Measurements from ENCODE around the gene CDK13.

The CDK13 gene

DNA sequence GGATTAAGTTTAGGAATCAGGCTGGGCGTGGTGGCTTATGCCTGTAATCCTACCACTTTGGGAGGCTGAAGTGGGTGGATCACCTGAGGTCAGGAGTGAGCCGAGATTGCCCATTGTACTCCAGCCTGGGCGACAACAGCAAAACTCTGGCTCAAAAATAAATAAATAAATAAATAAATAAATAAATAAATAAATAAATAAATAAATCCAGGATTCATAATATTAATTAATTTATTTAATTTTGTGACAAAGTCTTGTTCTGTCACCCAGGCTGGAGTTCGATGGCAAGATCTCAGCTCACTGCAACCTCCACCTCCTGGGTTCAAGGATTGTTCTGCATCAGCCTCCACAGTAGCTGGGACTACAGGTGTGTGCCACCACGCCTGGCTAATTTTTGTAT is 188.9 kb downstream of the CDK13 start (continued):
- TF ChIP-seq ZFP37 (tag by site-specific recombination; IDR thresholded peaks at IDR 0.05): no peak
- TF ChIP-seq, protein P1, sequence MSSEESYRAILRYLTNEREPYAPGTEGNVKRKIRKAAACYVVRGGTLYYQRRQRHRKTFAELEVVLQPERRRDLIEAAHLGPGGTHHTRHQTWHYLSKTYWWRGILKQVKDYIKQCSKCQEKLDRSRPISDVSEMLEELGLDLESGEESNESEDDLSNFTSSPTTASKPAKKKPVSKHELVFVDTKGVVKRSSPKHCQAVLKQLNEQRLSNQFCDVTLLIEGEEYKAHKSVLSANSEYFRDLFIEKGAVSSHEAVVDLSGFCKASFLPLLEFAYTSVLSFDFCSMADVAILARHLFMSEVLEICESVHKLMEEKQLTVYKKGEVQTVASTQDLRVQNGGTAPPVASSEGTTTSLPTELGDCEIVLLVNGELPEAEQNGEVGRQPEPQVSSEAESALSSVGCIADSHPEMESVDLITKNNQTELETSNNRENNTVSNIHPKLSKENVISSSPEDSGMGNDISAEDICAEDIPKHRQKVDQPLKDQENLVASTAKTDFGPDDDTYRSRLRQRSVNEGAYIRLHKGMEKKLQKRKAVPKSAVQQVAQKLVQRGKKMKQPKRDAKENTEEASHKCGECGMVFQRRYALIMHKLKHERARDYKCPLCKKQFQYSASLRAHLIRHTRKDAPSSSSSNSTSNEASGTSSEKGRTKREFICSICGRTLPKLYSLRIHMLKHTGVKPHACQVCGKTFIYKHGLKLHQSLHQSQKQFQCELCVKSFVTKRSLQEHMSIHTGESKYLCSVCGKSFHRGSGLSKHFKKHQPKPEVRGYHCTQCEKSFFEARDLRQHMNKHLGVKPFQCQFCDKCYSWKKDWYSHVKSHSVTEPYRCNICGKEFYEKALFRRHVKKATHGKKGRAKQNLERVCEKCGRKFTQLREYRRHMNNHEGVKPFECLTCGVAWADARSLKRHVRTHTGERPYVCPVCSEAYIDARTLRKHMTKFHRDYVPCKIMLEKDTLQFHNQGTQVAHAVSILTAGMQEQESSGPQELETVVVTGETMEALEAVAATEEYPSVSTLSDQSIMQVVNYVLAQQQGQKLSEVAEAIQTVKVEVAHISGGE (tag by site-specific recombination; conservative IDR thresholded peaks at IDR 0.05; ENCODE audit: low read depth): peak; percentile 60
- no peak for TF ChIP-seq ZNF596 (tag by site-specific recombination; IDR thresholded peaks at IDR 0.05)
- peak; percentile 55 for TF ChIP-seq ZNF555 (tag by site-specific recombination; conservative IDR thresholded peaks at IDR 0.05)
- TF ChIP-seq ZNF114 (tag by site-specific recombination; IDR thresholded peaks at IDR 0.05): no peak
- no peak for TF ChIP-seq ZNF366 (tag by site-specific recombination; conservative IDR thresholded peaks at IDR 0.05)
- TF ChIP-seq ZNF175 (tag by site-specific recombination; IDR thresholded peaks at IDR 0.05): no peak
- TF ChIP-seq ZNF184 (tag by site-specific recombination; IDR thresholded peaks at IDR 0.05): no peak
- no peak for TF ChIP-seq ZFP69B (tag by site-specific recombination; IDR thresholded peaks at IDR 0.05)
- no peak for TF ChIP-seq ZNF621 (tag by site-specific recombination; IDR thresholded peaks at IDR 0.05)
- TF ChIP-seq EGR2 (tag by site-specific recombination; IDR thresholded peaks at IDR 0.05; ENCODE audit: low read depth): no peak
- TF ChIP-seq ZNF302 (tag by site-specific recombination; IDR thresholded peaks at IDR 0.05; ENCODE audit: low read depth): no peak
- TF ChIP-seq, protein P2, sequence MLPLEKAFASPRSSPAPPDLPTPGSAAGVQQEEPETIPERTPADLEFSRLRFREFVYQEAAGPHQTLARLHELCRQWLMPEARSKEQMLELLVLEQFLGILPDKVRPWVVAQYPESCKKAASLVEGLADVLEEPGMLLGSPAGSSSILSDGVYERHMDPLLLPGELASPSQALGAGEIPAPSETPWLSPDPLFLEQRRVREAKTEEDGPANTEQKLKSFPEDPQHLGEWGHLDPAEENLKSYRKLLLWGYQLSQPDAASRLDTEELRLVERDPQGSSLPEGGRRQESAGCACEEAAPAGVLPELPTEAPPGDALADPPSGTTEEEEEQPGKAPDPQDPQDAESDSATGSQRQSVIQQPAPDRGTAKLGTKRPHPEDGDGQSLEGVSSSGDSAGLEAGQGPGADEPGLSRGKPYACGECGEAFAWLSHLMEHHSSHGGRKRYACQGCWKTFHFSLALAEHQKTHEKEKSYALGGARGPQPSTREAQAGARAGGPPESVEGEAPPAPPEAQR (tag by site-specific recombination; IDR thresholded peaks at IDR 0.05): no peak
- no peak for TF ChIP-seq ZNF501 (tag by site-specific recombination; IDR thresholded peaks at IDR 0.05)
- no peak for TF ChIP-seq MEIS1 (CRISPR knock-in tag; IDR thresholded peaks at IDR 0.05; ENCODE audit: borderline replicate concordance)
- TF ChIP-seq, protein P3, sequence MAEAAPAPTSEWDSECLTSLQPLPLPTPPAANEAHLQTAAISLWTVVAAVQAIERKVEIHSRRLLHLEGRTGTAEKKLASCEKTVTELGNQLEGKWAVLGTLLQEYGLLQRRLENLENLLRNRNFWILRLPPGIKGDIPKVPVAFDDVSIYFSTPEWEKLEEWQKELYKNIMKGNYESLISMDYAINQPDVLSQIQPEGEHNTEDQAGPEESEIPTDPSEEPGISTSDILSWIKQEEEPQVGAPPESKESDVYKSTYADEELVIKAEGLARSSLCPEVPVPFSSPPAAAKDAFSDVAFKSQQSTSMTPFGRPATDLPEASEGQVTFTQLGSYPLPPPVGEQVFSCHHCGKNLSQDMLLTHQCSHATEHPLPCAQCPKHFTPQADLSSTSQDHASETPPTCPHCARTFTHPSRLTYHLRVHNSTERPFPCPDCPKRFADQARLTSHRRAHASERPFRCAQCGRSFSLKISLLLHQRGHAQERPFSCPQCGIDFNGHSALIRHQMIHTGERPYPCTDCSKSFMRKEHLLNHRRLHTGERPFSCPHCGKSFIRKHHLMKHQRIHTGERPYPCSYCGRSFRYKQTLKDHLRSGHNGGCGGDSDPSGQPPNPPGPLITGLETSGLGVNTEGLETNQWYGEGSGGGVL (tag by site-specific recombination; IDR thresholded peaks at IDR 0.05): no peak
- TF ChIP-seq ZNF248 (tag by site-specific recombination; IDR thresholded peaks at IDR 0.05): no peak
- TF ChIP-seq ZNF48 (tag by site-specific recombination; IDR thresholded peaks at IDR 0.05): no peak
- no peak for TF ChIP-seq ZNF837 (tag by site-specific recombination; IDR thresholded peaks at IDR 0.05)
- no peak for TF ChIP-seq ZNF138 (tag by site-specific recombination; IDR thresholded peaks at IDR 0.05; ENCODE audit: borderline replicate concordance)
- no peak for TF ChIP-seq ZNF561 (tag by site-specific recombination; IDR thresholded peaks at IDR 0.05; ENCODE audit: borderline replicate concordance)
- TF ChIP-seq OSR2 (tag by site-specific recombination; IDR thresholded peaks at IDR 0.05): no peak
- peak; percentile 11; the same call in 1 of the 2 replicates for TF ChIP-seq ZNF654 (tag by site-specific recombination; IDR thresholded peaks at IDR 0.05; ENCODE audit: low read depth)
- no peak for TF ChIP-seq GLIS1 (tag by site-specific recombination; IDR thresholded peaks at IDR 0.05)
- TF ChIP-seq OVOL3 (tag by site-specific recombination; IDR thresholded peaks at IDR 0.05): no peak
- TF ChIP-seq ZNF626 (tag by site-specific recombination; IDR thresholded peaks at IDR 0.05): no peak
- TF ChIP-seq ZNF239 (tag by site-specific recombination; IDR thresholded peaks at IDR 0.05): no peak
- no peak for TF ChIP-seq ZNF24 (tag by site-specific recombination; IDR thresholded peaks at IDR 0.05)
- TF ChIP-seq KLF9 (tag by site-specific recombination; IDR thresholded peaks at IDR 0.05; ENCODE audit: low read depth): no peak
- TF ChIP-seq ZNF664 (tag by site-specific recombination; IDR thresholded peaks at IDR 0.05): no peak
- TF ChIP-seq ZNF677 (tag by site-specific recombination; IDR thresholded peaks at IDR 0.05): no peak
- TF ChIP-seq, protein P4, sequence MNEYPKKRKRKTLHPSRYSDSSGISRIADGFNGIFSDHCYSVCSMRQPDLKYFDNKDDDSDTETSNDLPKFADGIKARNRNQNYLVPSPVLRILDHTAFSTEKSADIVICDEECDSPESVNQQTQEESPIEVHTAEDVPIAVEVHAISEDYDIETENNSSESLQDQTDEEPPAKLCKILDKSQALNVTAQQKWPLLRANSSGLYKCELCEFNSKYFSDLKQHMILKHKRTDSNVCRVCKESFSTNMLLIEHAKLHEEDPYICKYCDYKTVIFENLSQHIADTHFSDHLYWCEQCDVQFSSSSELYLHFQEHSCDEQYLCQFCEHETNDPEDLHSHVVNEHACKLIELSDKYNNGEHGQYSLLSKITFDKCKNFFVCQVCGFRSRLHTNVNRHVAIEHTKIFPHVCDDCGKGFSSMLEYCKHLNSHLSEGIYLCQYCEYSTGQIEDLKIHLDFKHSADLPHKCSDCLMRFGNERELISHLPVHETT (tag by site-specific recombination; IDR thresholded peaks at IDR 0.05): no peak
- no peak for TF ChIP-seq TRIM28 (IDR thresholded peaks at IDR 0.05; ENCODE audit: borderline replicate concordance, low read length)
- TF ChIP-seq ZNF560 (tag by site-specific recombination; IDR thresholded peaks at IDR 0.05; ENCODE audit: borderline replicate concordance): 0 out of 2 replicates have a peak, but pooled peaks have one; percentile 20
- TF ChIP-seq GLI2 (tag by site-specific recombination; IDR thresholded peaks at IDR 0.05; ENCODE audit: borderline replicate concordance, low read depth): peak; percentile 23; the same call in 1 of the 2 replicates
- TF ChIP-seq ZNF433 (tag by site-specific recombination; IDR thresholded peaks at IDR 0.05; ENCODE audit: low read depth): no peak
